GM03348 (cell line): ENCODE results near the gene STYK1.
"Not testable (repeated sequence)": the region's sequence is repeated elsewhere in the genome, so short reads cannot be mapped to it uniquely, and the experiment has no call there.

ENCODE experiments used
- DNase-seq: peaks from one replicate; pipeline ENCODE4 v3.0.0; 2012; ENCODE audit warnings: low spot score

STYK1 gene

DNA sequence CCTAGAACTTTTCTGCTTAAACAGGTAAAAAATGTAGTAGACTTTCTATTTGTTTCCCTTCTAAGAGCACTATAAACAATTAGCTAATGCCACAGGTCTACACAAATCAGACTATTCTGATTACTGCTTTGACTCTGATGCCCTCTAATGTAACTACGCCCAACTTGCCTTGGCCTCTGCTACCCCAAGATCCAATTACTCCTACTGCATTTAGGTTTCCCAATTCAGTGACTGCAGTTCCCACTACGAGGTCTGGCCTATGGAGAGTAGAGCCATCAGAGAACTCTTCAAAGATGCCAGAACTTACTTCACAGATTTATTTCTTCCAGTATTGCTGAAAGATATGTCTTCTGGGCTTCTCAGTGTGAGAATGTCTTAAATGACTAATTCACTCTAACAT is 15.3 kb upstream of the STYK1 start:
- DNase-seq = no peak

DNA sequence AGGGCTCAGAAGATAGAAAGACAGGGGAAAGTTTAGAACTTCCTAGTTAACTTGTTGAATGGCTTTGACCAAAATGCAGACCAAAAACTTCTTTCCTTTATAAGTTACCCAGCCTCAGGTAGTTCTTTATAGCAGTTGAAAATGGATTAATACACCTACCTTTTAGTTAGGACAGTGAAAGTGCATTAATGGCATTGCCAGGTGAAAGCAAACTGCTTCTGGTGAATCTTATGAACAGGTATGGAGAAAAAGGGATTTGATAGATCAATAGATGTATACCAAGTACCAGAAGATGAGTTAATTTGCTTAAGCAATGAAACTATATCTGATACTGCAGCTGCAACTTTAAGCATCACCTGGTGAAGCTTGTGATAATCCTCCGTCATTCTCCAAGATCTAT is 14.2 kb upstream of the STYK1 start:
- DNase-seq = no peak

DNA sequence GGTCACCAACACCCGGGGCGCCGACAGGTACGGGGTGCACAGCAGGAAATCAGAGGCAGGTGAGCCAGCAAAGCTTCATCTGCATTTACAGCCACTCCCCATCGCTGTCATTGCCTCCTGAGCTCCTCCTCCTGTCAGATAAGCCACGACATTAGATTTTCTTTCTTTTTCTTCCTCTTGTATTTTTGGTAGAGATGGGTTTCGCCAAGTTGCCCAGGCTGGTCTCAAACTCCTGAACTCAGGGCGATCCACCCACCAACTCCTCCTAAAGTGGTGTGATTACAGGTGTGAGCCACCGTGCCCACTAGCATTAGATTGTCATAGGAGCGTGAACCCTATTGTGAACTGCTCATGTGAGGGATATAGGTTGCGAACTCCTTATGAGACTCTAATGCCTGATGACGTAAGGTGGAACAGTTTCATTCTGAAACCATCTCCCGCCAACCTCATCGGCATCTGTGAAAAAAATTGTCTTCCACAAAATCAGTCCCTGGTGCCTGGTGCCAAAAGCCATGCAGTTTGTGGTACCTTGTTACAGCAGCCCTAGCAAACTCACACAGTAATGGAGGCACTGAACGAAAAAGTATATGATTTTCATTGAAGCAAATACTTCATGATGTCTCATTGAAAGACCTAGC is 1.5 kb downstream of the STYK1 start:
- DNase-seq = no peak

DNA sequence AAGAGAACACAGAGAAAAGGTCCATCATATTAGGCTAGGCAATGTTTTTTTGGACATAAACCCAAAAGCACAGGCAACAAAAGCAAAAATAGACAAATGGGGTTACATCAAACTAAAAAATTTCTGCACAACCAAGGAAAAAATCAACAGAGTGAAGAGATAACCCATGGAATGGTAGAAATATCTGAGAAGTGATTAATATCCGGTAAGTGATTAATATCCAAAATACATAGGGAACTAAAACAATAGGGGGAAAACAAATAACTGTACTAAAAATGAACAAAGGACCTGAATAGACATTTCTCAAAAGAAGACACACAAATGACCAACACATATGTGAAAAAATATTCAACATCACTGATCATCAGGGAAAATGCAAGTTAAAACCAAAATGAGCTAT is 4.3 kb downstream of the STYK1 start:
- DNase-seq = no peak

DNA sequence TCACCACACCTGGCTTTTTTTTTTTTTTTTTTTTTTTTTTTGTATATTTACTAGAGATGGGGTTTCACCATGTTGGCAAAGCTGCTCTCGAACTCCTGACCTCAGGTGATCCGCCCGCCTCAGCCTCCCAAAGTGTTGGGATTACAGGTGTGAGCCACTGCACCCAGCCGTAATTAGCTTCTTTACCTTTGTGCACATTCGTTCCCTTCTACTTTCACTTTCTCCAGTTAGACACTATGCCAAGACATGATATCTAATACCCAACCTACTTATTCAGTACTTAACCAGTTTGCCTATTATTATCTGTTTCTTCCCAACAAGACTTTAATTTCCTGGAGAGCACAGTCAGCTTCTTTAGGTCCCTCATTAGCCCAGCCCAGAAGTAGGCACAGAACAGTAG is 5.3 kb downstream of the STYK1 start:
- no peak for DNase-seq

DNA sequence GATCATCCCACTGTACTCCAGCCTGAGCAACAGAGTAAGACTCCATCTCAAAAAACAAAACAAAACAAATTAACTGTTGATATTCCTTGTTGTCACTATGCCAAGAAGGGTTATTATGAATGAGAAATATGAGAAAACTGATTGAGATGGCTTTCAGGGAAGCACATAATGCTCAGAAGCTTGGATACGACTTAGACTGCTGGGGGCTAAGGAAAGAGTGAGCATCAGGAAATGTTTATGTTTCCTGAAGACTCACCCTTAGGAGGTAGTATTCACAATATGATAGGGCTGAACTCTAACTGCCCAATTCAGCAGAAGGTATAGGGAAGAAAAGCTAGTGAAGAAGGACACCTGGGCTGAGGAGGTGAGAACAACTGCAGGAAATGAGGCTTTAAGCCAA is 6.3 kb downstream of the STYK1 start:
- DNase-seq = no peak

DNA sequence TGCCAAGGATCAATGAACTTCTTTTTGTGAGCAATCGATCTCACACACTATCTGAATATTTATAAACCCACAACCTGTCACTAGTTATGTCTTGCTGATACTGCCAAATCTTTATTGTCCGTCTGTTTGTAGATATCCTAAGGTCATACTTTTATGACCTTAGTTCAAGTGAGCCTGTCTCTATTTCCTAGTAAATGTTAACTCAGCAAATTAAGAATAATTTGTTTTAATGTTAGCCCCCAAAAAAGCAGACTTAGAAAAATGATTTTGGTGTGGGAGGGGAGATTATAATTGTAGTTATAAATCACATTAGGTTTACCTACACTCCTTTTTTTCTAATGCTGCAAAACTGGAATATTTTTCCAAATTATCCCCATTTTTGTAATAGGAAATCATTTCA is 9.4 kb downstream of the STYK1 start:
- no peak for DNase-seq

DNA sequence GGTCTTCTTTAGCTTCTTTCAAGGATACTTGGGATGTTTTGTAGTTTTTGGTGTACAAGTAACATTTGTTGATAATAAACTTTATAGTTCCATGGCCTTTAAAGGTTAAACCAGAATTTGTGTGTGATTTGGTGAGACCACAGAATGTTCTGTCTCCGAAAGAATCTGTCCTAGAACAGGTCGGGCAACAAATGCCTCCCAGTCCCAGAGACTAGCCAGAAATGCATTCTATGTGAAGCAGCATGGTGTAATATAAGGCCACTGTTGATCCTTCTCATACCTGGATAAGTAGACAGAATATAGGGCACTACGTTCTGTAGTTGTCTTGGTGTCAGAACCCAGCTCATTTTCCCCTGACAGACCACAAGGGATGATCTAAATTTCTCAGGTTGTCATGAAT is 10.0 kb downstream of the STYK1 start:
- no peak for DNase-seq

DNA sequence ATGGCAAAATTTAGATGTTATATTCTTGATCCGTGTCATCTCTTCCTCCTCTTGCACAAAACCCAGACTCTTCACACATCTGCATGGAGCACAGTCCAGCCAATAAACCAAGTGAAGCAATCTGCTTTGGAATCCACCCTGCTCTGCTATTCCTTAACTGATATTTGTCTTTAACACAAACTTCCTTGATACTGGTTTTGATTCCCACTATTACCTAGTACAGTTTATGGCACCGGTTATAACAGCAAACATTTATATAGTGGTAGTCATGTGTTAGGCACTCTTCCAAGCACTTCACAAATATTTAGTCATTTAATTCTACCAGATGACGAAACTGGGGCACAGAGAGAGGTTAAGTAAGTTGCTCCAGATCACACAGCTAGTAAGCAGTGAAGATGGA is 12.5 kb downstream of the STYK1 start:
- DNase-seq = peak; percentile 24

DNA sequence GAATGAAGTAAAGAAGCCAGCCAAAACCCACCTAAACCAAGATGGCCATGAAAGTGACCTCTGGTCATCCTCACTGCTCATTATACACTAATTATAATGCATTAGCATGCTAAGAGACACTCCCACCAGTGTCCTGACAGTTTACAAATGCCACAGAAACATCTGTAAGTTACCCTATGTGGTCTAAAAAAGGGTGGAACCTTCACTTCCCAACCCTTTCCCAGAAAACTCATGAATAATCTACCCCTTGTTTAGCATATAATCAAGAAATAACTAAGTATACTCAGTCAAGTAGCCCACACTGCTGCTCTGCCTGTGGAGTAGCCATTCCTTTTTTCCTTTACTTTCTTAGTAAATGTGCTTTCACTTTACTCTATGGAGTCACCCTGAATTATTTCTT is 19.8 kb downstream of the STYK1 start:
- DNase-seq = no peak

DNA sequence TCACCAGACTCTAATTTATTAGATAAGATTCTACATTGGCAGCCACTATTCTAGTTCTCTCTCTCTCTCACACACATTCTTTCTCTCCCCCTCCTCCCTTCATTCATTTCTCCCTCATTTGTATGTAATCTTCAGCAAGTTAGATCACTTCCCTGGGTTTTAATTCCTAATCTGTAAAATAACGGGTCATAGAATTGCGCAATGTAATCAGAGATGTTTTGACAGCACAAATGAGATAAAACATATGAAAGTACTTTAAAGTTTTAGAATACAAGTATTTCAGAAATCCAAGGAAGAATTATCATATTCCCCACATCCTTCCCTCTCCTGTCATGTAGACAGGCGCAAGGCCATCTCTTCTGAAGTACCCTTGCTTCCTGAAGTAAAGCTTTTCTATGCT is 21.7 kb downstream of the STYK1 start:
- DNase-seq = no peak

DNA sequence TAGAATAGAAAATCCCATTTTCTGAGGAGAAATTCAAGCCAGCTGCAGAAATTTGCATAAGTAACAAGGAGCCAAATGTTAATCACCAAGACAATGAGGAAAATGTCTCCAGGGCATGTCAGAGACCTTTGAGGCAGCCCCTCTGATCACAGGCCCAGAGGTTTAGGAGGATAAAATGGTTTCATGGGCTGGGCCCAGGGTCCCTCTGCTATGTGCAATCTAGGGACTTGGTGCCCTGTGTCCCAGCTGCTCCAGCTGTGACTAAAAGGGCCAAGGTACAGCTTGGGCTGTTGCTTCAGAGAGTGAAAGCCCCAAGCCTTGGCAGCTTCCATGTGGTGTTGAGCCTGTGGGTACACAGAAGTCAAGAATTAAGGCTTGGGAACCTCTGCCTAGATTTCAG is 27.3 kb downstream of the STYK1 start:
- not testable (repeated sequence) for DNase-seq

DNA sequence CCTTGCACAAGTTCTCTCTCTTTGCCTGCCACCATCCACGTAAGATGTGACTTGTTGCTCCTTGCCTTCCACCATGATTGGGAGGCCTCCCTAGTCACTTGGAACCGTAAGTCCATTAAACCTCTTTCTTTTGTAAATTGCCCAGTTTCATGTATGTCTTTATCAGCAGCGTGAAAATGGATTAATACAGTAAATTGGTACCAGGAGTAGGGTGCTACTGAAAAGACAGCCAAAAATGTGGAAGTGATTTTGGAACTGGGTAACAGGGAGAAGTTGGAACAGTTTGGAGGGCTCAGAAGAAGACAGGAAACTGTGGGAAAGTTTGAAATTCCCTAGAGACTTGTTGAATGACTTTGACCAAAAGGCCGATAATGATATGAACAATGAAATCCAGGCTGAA is 27.9 kb downstream of the STYK1 start:
- DNase-seq = no peak

DNA sequence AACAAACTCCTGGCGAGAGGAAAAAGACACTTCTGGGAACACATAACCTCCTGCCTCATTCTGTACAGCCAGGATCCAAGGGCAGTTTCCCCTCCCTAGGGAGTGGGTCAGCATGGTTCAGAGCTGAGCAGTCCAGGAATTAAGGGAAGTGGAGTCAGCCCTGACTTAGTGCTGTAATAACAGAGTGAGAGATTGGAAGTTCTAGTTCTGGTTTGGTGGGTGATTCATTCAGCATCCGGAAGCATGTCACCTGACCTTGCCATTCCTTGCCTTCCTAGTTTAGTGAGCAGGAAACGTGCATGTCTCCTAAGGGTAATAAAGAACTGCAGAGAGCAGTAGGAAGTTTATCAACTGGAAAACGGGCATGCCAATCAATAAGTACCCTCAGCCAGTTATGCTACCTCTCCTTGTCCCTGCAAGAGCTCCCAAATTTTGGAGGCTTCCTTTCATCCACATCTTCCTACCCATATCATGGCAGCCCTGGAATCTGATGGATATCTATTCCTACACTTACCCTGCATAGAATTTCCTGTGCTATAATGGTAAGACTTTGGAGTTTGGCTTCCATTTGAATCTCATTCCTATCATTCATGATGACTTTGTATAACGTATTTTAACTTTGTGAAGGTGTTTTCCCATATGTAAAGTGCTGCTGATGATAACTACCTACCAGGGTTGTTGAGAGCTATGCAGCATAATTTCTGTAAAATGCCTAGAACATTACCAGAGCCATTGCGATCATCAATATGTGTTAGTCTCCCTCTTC is 31.9 kb downstream of the STYK1 start:
- peak; percentile 40 for DNase-seq

DNA sequence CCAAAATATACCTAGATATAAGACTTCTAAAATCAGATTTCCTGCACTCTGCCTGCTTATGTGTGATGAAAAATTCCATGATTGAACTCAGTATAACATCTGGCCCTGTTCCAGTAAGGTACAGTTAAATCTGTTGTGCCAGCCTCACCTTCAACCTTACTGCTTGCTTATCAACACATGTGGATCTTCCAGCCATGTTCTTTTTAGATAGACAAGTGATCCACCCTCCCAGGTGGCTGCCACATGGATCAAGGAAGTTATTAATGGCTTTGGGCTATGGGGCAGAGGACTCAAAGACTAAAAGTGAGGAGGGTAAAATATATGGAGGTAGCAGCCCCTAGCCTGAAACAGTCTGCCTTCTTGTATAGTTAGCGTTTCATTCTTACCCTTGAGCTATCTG is 35.1 kb downstream of the STYK1 start:
- DNase-seq = no peak

DNA sequence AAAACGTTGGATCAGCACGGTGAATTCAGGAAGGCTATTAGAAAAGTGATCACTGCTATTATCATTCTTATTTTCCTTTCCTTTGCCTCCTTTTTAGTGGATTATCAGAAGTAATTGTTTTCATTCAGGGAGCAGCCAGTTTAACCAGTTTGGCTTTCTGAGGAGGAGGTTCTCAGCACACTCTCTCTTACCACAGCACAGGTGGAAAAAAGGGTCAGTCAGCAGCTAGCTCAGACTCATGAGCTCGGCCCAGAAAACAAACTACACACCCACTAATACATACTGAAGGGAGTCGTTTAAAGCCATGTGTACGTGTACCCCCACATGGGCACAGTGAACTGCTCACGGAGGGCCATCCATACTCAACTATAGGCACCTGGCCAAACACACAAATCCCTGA is 37.2 kb downstream of the STYK1 start:
- no peak for DNase-seq

DNA sequence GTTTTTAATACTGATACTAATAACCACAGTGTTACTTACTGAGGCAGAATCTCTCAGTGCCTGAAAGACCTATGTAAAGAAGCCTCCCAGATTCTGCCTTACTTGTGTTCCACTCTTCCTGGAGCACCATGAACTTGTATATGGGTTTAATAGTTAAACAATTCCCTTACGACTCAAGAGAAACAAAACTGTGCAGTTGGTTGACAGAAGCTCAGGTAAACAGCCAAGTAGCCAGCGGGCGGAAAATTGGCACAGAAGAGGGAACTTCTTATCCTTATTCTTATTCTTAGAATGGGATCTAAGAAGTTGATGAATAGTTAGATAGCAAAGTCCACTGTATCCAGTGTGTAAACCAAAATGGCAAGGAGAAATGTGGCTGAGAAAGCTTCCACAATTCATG is 37.7 kb downstream of the STYK1 start:
- no peak for DNase-seq

DNA sequence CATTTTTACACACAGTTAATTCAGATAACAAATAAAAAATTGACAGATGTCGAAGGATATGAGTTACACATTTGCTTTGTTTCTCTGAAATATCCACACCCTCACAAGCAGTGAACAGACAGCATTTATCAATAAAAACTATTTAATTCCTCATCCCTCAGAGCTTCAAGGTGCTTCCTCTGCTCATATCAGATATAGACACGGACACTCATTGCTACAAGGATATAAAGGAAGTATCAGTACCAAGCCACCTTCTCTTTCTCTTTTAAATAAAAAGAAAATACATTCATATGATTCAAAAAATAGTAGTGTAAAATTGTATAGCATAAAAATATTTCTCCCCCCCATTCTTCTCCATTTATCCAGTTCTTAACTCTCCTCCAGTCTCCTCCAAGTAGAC is 38.5 kb downstream of the STYK1 start:
- no peak for DNase-seq

DNA sequence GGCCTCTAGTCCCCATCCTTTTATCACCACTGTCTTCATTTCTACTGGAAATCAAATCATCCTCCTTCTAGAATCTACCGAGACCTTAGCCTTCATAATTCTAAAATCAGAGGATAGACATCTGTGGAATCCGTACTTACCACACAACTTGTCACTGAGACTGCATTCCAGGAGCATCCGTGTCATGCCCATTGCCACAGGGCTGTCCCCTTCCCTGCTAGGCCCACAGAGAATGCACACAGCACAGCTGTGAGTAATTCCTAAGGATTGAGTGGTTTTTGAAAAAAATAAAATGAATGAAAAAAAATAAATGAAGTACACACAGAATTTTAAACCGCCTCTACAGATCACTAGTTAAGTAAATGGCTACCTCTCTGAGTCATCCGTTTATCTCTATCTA is 39.4 kb downstream of the STYK1 start:
- peak; percentile 73 for DNase-seq

DNA sequence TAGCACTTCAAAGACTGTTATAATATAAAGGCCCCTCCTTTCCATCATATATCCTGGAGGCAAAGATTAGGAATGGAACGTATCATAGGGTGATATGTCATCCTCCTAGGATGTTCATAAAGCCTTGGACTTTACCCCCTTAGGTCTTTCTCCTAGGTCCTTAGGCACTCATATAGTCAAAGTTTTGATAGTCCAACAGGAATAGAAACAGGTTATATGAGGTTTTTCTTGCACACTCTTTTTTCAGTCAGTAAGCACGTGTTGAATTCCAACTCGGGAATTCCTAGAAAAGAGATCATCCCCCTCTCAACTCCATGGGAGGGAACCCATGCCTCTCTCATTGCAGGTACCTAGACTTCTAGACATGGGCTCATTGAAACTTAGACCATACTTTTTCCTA is 40.3 kb downstream of the STYK1 start:
- DNase-seq = no peak

DNA sequence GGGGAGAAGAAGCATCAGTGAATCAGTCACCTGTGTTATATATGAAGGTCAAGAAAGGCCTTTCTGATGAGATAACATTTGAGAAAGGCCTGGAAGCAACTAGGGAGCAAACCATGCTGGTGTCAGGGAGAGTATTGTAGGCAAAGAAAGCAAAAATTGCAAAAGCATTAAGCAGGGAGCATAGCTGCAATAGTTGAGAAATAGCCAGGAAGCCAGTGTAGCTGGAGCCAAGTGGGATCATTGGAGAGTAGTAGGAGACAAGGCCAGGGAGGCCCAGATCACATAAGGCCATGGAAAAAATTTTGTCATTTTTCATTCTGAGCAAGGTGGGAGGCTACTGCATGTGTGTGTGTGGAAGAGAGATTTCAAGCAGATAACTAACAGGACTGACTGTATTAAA is 41.6 kb downstream of the STYK1 start:
- peak; percentile 75 for DNase-seq

DNA sequence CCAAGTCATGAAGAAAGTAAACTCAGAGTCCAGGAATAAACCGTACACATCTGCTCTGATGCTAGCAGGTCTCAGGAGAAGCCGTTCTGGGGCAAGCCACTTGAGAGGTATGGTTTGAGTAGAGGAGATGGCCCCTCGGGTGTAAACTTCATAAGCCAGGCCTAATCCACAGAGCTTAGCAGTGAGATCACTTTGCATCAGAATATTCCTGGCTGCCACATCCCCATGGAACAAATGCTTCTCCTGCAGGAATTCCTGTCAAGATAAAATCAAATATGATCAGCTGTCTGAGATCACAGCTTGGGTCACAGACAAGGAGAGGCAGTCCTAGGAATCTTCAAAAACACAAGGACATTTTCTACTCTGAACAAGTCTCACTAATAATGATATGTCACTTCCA is 49.2 kb downstream of the STYK1 start:
- no peak for DNase-seq

DNA sequence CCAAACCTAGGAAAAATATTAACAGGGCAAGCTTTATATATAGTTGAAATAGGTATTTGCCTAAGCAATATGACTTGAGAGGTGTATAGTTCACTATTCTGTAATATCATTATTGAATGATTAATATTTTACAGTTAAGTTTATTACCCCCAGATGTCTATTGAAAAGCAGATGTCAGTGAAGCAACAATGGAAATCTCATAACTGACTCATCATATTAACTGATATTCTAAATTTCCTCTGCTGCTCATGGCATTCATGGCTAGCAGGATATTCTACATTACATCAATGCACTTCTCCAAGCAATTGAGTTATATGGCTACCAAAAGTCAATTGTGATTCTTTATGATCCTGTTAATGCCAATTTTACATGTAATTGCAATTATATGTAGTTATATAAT is 50.7 kb downstream of the STYK1 start:
- DNase-seq = peak; percentile 32

DNA sequence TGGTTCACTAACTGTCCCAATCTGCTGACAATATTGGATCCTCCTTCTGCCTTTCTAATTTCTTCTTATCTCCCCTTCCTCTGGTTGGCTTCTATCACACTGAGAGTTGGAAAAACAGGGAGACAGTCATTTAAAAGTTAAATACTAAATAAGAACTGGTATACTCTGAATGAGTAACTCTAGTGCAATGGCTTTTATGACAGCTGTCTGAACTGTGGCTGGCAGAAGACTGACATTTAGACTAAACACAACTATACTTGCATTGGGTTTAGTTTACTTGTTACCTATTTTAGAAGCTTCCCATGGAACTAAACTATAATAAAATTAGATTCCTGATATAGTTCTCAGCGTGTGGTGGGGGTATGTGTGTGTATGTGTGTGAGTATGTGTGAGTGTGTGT is 52.6 kb downstream of the STYK1 start:
- DNase-seq = no peak
